Measurements from ENCODE around the gene HOXD12. TPM values are rescaled to one million over a fixed set of nuclear protein-coding genes. Genes with fewer than 3 reads are reported as not detected.

The HOXD12 gene
- total and polyA plus RNA-seq, 7 donors, result not detected

DNA sequence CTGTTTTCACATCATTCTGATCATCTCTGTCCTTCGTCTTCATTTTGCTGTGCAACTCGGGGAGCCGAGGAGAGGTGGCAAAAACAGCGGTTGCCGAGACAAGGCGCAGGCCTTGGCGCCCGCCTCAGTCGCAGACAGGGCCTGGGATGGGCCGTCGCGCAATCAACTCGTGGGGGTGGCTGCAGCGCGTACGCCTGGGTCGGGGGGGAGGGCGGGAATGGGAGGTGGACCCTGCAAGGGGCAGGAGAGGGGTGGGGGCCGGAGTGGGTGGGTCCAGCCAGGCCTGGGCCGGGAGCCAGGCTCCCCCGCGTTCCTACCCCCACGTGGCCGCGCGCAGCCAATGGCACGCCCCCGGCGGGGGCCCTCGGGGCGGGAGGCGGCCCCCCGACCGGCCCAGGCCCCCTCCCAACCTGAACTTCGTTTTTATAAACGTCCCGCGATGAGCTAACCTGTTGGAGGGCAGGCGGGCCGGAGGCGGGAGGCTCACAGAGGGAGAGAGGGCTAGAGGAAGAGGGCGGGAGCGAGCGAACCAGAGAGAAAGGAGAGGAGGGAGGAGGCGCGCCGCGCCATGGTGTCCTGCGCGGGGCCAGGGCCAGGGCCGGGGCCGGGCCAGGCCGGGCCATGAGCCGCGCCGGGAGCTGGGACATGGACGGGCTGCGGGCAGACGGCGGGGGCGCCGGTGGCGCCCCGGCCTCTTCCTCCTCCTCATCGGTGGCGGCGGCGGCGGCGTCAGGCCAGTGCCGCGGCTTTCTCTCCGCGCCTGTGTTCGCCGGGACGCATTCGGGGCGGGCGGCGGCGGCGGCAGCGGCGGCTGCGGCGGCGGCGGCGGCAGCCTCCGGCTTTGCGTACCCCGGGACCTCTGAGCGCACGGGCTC is 7.1 kb upstream of the HOXD12 start, which contains the start of gene HOXD13:
HOXD13 (plus strand) TSS at position 452 of the 875 bp plus-strand sequence; CDS start at position 622, 170 bp downstream.
- TF ChIP-seq, protein P1, sequence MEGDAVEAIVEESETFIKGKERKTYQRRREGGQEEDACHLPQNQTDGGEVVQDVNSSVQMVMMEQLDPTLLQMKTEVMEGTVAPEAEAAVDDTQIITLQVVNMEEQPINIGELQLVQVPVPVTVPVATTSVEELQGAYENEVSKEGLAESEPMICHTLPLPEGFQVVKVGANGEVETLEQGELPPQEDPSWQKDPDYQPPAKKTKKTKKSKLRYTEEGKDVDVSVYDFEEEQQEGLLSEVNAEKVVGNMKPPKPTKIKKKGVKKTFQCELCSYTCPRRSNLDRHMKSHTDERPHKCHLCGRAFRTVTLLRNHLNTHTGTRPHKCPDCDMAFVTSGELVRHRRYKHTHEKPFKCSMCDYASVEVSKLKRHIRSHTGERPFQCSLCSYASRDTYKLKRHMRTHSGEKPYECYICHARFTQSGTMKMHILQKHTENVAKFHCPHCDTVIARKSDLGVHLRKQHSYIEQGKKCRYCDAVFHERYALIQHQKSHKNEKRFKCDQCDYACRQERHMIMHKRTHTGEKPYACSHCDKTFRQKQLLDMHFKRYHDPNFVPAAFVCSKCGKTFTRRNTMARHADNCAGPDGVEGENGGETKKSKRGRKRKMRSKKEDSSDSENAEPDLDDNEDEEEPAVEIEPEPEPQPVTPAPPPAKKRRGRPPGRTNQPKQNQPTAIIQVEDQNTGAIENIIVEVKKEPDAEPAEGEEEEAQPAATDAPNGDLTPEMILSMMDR (IDR thresholded peaks at IDR 0.05), result no peak
- intact Hi-C loops (cut with DNase I), result loop anchor here in 1 of 2 donors (10.0 kb wide), 1 partner anchor 838 kb away; no protein-coding TSS in a partner anchor
- peaks cover 7 to 100% (median 58%) of the 10 kb centered on the region in 3 donors for H3K27me3 ChIP-seq (ENCODE audit: insufficient read depth in 3 of 3, low read length in 2 of 3)
- 4 to 7% (median 4%) methylated on average over 43 to 93 of the region's 95 CpGs for whole genome bisulfite sequencing, 3 donors
- no peaks in the 10 kb centered on the region for H3K9me3 ChIP-seq
- no peak within 1 kb of the TSS for H3K27ac ChIP-seq
- peak within 1 kb of the TSS; percentile 51 for H3K4me3 ChIP-seq
- peaks cover 17% of the 10 kb centered on the region for H3K4me1 ChIP-seq
- no peak for DNase-seq
- ATAC-seq, result peak in 1 of 4 donors; percentile 17
- H3K36me3 ChIP-seq (ENCODE audit: insufficient read depth in 1 of 2, low read depth in 1 of 2), result no peaks in the 10 kb centered on the region

DNA sequence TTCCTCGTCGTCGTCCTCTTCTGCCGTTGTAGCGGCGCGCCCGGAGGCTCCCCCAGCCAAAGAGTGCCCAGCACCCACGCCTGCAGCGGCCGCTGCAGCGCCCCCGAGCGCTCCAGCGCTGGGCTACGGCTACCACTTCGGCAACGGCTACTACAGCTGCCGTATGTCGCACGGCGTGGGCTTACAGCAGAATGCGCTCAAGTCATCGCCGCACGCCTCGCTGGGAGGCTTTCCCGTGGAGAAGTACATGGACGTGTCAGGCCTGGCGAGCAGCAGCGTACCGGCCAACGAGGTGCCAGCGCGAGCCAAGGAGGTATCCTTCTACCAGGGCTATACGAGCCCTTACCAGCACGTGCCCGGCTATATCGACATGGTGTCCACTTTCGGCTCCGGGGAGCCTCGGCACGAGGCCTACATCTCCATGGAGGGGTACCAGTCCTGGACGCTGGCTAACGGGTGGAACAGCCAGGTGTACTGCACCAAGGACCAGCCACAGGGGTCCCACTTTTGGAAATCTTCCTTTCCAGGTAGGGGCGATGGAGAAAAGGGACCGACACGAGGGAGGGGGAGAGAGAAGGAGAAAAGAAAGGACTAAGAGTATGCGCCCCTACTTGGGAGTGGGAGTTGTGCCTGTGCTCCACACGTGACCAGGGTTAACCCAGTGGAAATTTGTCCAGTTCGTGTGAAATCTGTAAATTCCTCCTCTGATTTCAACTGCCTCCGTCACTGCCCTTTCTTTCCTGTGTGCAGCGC is 6.3 kb upstream of the HOXD12 start:
- no peak overlapping the region for H3K27ac ChIP-seq

DNA sequence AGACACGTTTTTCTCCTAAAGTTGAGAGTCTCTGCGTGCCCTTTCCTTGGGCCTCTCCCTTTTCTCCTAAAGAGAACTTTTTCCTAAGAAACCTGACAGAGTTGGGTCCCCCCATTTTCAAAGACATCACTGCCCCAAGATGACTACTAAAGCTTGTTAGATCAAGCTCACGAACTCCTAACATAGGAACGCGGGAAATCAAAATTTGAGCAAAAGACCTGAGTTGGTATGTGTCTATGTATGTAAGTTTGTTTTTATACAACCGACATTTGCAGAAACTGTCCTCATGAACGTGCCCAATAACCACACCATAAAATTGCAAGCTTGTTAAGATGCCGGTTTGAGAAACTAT is 5.7 kb upstream of the HOXD12 start:
- Histone ChIP-seq H3K27me3 (ENCODE audit: insufficient read depth in 3 of 3, low read length in 2 of 3) (peaks cover 7 to 100% (median 65%) of the 10 kb centered on the region in 3 donors), H3K9me3 (no peaks in the 10 kb centered on the region), H3K27ac (no peak overlapping the region), H3K4me1 (peaks cover 23% of the 10 kb centered on the region), H3K4me3 (no peak overlapping the region), H3K36me3 (ENCODE audit: insufficient read depth in 1 of 2, low read depth in 1 of 2) (no peaks in the 10 kb centered on the region)
- ATAC-seq, result no peak
- intact Hi-C loops (cut with DNase I), result loop anchor here in 1 of 2 donors (10.0 kb wide), 1 partner anchor 839 kb away; no protein-coding TSS in a partner anchor
- WGBS, 3 donors, result 11 to 15% (median 14%) methylated on average over 8 of the region's 8 CpGs
- TF ChIP-seq, protein P1 (IDR thresholded peaks at IDR 0.05), result no peak
- DNase-seq, result no peak

More for the DNA sequence above, 6.3 kb upstream of the HOXD12 start:
- H3K27me3 ChIP-seq (ENCODE audit: insufficient read depth in 3 of 3, low read length in 2 of 3), result peaks cover 7 to 100% (median 63%) of the 10 kb centered on the region in 3 donors
- intact Hi-C loops (cut with DNase I), result loop anchor here in 1 of 2 donors (10.0 kb wide), 1 partner anchor 839 kb away; no protein-coding TSS in a partner anchor
- ATAC-seq (no peak), DNase-seq (no peak)
- no peaks in the 10 kb centered on the region for H3K9me3 ChIP-seq
- peak overlapping the region; percentile 51 for H3K4me3 ChIP-seq
- 4 to 5% (median 4%) methylated on average over 45 to 53 of the region's 53 CpGs for WGBS, 3 donors
- H3K36me3 ChIP-seq (ENCODE audit: insufficient read depth in 1 of 2, low read depth in 1 of 2), result no peaks in the 10 kb centered on the region
- TF ChIP-seq, protein P1 (IDR thresholded peaks at IDR 0.05), result no peak
- peaks cover 23% of the 10 kb centered on the region for H3K4me1 ChIP-seq

DNA sequence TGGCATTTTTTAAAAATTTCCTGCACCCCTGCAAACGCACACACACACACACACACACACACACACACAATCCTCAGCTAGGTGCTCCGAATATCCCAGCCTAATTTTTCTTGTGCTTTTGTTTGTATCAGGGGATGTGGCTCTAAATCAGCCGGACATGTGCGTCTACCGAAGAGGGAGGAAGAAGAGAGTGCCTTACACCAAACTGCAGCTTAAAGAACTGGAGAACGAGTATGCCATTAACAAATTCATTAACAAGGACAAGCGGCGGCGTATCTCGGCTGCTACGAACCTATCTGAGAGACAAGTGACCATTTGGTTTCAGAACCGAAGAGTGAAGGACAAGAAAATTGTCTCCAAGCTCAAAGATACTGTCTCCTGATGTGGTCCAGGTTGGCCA is 5.2 kb upstream of the HOXD12 start:
- TF ChIP-seq, protein P1 (IDR thresholded peaks at IDR 0.05), result no peak
- peaks cover 6 to 100% (median 66%) of the 10 kb centered on the region in 3 donors for H3K27me3 ChIP-seq (ENCODE audit: insufficient read depth in 3 of 3, low read length in 2 of 3)
- H3K4me3 ChIP-seq, result no peak overlapping the region
- no peak overlapping the region for H3K27ac ChIP-seq
- peaks cover 23% of the 10 kb centered on the region for H3K4me1 ChIP-seq
- DNase-seq, result no peak
- 9 to 16% (median 10%) methylated on average over 12 of the region's 12 CpGs for WGBS, 3 donors
- H3K36me3 ChIP-seq (ENCODE audit: insufficient read depth in 1 of 2, low read depth in 1 of 2), result no peaks in the 10 kb centered on the region
- no peaks in the 10 kb centered on the region for H3K9me3 ChIP-seq
- intact Hi-C loops (cut with DNase I), result loop anchor here in 1 of 2 donors (10.0 kb wide), 1 partner anchor 840 kb away; no protein-coding TSS in a partner anchor
- no peak for ATAC-seq
